ENCODE results near the gene HBP1.

DNA sequence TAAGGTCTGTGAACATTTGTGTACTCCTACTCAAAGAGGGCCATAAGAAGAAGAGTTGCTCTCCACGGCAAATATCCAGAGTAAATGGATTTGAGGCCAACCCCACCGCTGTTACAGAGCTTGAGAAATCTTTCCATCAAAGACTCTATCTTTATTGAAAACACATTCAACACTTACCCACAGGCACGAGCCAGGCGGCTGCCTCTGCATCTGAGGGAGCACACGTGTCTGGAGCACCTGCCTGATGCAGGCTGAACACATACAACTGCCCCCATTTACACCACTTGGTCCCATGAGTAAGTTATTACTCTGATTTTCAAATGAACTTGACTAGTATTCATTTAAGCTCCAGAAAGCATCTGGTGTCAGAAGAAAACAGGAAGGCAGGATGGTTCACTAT is 38.7 kb downstream of the HBP1 start:
- TF ChIP-seq POLR2A (IDR thresholded peaks at IDR 0.05), result no peak
- peak in 1 of 3 donors; percentile 29 for TF ChIP-seq POLR2AphosphoS5 (IDR thresholded peaks at IDR 0.05)

Data from spleen (tissue), 3 donors.